H1 (cell line): ENCODE data around the gene RSPH6A. TPM values are rescaled to one million over a fixed set of nuclear protein-coding genes. Genes with fewer than 3 reads are reported as not detected.

Experiments
- CTCF ChIA-PET: fragments of 300-600 bp; sonication (Branson Sonifier 250); formaldehyde crosslinking; loops from one replicate; lab custom pipeline; 2021; ENCODE audit not compliant: partially characterized antibody; lab: Charles Lee
- POLR2A ChIA-PET: fragments of 300-600 bp; sonication (Branson Sonifier 250); formaldehyde crosslinking; loops from one replicate; lab custom pipeline; 2021; ENCODE audit warnings: inconsistent platforms; ENCODE audit not compliant: partially characterized antibody; lab: Charles Lee
- DNase-seq, 2 experiments: peaks; one replicate each; pipeline versions ENCODE4 v3.0.0 to v3.0.0-alpha.2; 2010 to 2022; ENCODE audit warnings: low spot score in 2 of 2, low read depth in 1 of 2, mixed read lengths in 1 of 2
- FAIRE-seq: peaks from 2 replicates; lab custom pipeline; 2011; peaks lifted over from hg19 to GRCh38; lab: Jason Lieb, UNC
- H2AFZ ChIP-seq: 2 replicates; pipeline ENCODE4 v1.8.1; 2012; ENCODE audit warnings: low read length, inconsistent platforms
- H2AK5ac ChIP-seq: 2 replicates; pipeline ENCODE4 v1.6.1; 2013; ENCODE audit warnings: low read depth, low read length
- H2BK120ac ChIP-seq: replicated peaks from 2 replicates; pipeline ENCODE3; 2013; ENCODE audit warnings: low read depth, low read length, inconsistent platforms
- H2BK12ac ChIP-seq: 2 replicates; pipeline ENCODE4 v1.6.1; 2013; ENCODE audit warnings: low read depth, low read length
- H2BK15ac ChIP-seq: 2 replicates; pipeline ENCODE4 v1.6.1; 2013; ENCODE audit warnings: low read length
- H2BK20ac ChIP-seq: 2 replicates; pipeline ENCODE4 v1.6.1; 2013; ENCODE audit warnings: low read length
- H2BK5ac ChIP-seq: 2 replicates; pipeline ENCODE4 v1.6.1; 2013; ENCODE audit warnings: low read depth, low read length
- H3K14ac ChIP-seq: 2 replicates; pipeline ENCODE4 v1.6.1; 2013; ENCODE audit warnings: inconsistent platforms; ENCODE audit not compliant: insufficient read length
- H3K18ac ChIP-seq: 2 replicates; pipeline ENCODE4 v1.6.1; 2013; ENCODE audit warnings: low read length; ENCODE audit errors: extremely low read depth
- H3K23ac ChIP-seq: 2 replicates; pipeline ENCODE4 v1.6.1; 2013; ENCODE audit warnings: inconsistent platforms; ENCODE audit not compliant: insufficient read length
- H3K23me2 ChIP-seq: 2 replicates; pipeline ENCODE4 v1.6.1; 2013; ENCODE audit warnings: low read depth, low read length
- H3K27ac ChIP-seq: 2 replicates; pipeline ENCODE4 v1.6.1; 2011; ENCODE audit warnings: low read depth, low read length, inconsistent platforms
- H3K27me3 ChIP-seq, 4 experiments: replicated peaks in 1 of 4; 1 replicate in 1 of 4; 2 replicates in 3 of 4; pipeline versions ENCODE4 v1.6.1 to v1.8.1; 2011 to 2013; ENCODE audit warnings: low read length in 3 of 4, mild to moderate bottlenecking in 3 of 4, inconsistent platforms in 2 of 4, mixed read lengths in 2 of 4, moderate library complexity in 1 of 4; ENCODE audit not compliant: control insufficient read depth in 3 of 4, insufficient read depth in 3 of 4; ENCODE audit errors: extremely low read depth in 1 of 4
- H3K36me3 ChIP-seq, 4 experiments: 2 replicates each; pipeline versions ENCODE4 v1.6.1 to v1.8.1; 2011 to 2013; ENCODE audit warnings: mild to moderate bottlenecking in 4 of 4, low read length in 3 of 4, moderate library complexity in 2 of 4, control low read depth in 1 of 4, inconsistent platforms in 1 of 4; ENCODE audit not compliant: insufficient read depth in 4 of 4, control insufficient read depth in 2 of 4
- H3K4ac ChIP-seq: replicated peaks from 2 replicates; pipeline ENCODE3; 2013; ENCODE audit warnings: low read length, low read depth, mixed read lengths, inconsistent platforms; ENCODE audit not compliant: insufficient read length
- H3K4me1 ChIP-seq, 4 experiments: replicated peaks in 1 of 4; 1 replicate in 1 of 4; 2 replicates in 3 of 4; pipeline versions ENCODE4 v1.6.1 to v1.8.1; 2011 to 2013; ENCODE audit warnings: low read length in 3 of 4, inconsistent platforms in 2 of 4, mixed read lengths in 1 of 4; ENCODE audit not compliant: insufficient read depth in 4 of 4, control insufficient read depth in 3 of 4
- H3K4me2 ChIP-seq, 2 experiments: 2 replicates each; pipeline versions ENCODE4 v1.6.1 to v1.8.1; 2011 to 2013; ENCODE audit warnings: low read depth in 2 of 2, low read length in 2 of 2, control low read depth in 1 of 2, inconsistent platforms in 1 of 2, mild to moderate bottlenecking in 1 of 2; ENCODE audit not compliant: insufficient read depth in 1 of 2
- H3K4me3 ChIP-seq, 4 experiments: fragments of 200-600, 300-600 bp in 1 of 4; sonication (generic), shearing (Covaris generic), sonication (Bioruptor Twin) in 1 of 4; 2 replicates each; pipeline versions ENCODE4 v1.5.1 to v1.8.1; 2011 to 2016; ENCODE audit warnings: low read length in 4 of 4, low read depth in 3 of 4, control low read depth in 2 of 4, inconsistent platforms in 2 of 4, mild to moderate bottlenecking in 2 of 4, mixed read lengths in 1 of 4, moderate library complexity in 1 of 4; ENCODE audit not compliant: insufficient read depth in 2 of 4; ENCODE audit errors: extremely low read depth in 1 of 4
- H3K56ac ChIP-seq: replicated peaks from 2 replicates; pipeline ENCODE3; 2013; ENCODE audit warnings: low read depth, mild to moderate bottlenecking, mixed read lengths, low read length, inconsistent platforms; ENCODE audit not compliant: insufficient read length
- H3K79me1 ChIP-seq: 2 replicates; pipeline ENCODE4 v1.6.1; 2013; ENCODE audit warnings: low read depth, low read length, control low read depth
- H3K79me2 ChIP-seq, 2 experiments: 2 replicates each; pipeline versions ENCODE4 v1.6.1 to v1.8.1; 2012 to 2013; ENCODE audit warnings: low read length in 2 of 2, mild to moderate bottlenecking in 2 of 2, inconsistent platforms in 1 of 2; ENCODE audit not compliant: insufficient read depth in 2 of 2, control insufficient read depth in 1 of 2
- H3K9ac ChIP-seq, 4 experiments: replicated peaks in 1 of 4; 1 replicate in 1 of 4; 2 replicates in 3 of 4; pipeline versions ENCODE4 v1.6.1 to v1.8.1; 2011 to 2013; ENCODE audit warnings: low read depth in 3 of 4, low read length in 3 of 4, control low read depth in 2 of 4, mild to moderate bottlenecking in 2 of 4, moderate library complexity in 2 of 4, inconsistent platforms in 1 of 4; ENCODE audit errors: extremely low read depth in 1 of 4
- H3K9me3 ChIP-seq, 2 experiments: 2 replicates each; pipeline versions ENCODE4 v1.6.1 to v1.8.1; 2012 to 2013; ENCODE audit warnings: mild to moderate bottlenecking in 2 of 2, moderate library complexity in 2 of 2, control low read depth in 1 of 2, inconsistent platforms in 1 of 2, low read depth in 1 of 2, low read length in 1 of 2, mixed read lengths in 1 of 2; ENCODE audit not compliant: insufficient read depth in 2 of 2
- H4K20me1 ChIP-seq, 2 experiments: replicated peaks in 1 of 2; 2 replicates each; pipeline versions ENCODE3 to v1.8.1; 2011 to 2013; ENCODE audit warnings: inconsistent platforms in 2 of 2, low read length in 2 of 2, mild to moderate bottlenecking in 1 of 2; ENCODE audit not compliant: insufficient read depth in 2 of 2, control insufficient read depth in 1 of 2
- H4K5ac ChIP-seq: 2 replicates; pipeline ENCODE4 v1.6.1; 2013; ENCODE audit warnings: low read length, low read depth, mixed read lengths, inconsistent platforms; ENCODE audit not compliant: insufficient read length
- H4K8ac ChIP-seq: 2 replicates; pipeline ENCODE4 v1.8.0; 2013; ENCODE audit warnings: mild to moderate bottlenecking, moderate library complexity, low read length, inconsistent platforms; ENCODE audit not compliant: insufficient read depth; ENCODE audit errors: extremely low read depth
- H4K91ac ChIP-seq: replicated peaks from 2 replicates; pipeline ENCODE3; 2013; ENCODE audit warnings: low read length, mixed read lengths, inconsistent platforms; ENCODE audit not compliant: insufficient read length
- whole genome bisulfite sequencing, 2 experiments: shearing (Covaris generic) in 1 of 2; methylation state at CpG; one replicate each; pipeline versions ENCODE4 v1.1.6 to v1.1.7; 2013 to 2015; ENCODE audit warnings: low lambda C conversion rate in 2 of 2, mixed read lengths in 2 of 2, inconsistent platforms in 1 of 2, low coverage in 1 of 2, missing lambda C conversion rate in 1 of 2; ENCODE audit not compliant: insufficient replicate concordance in 2 of 2, insufficient coverage in 1 of 2, insufficient read length in 1 of 2; ENCODE audit errors: extremely low coverage in 1 of 2, missing lambda C conversion rate in 1 of 2; 5-methylcytosine and 5-hydroxymethylcytosine counted together
- polyA plus RNA-seq, 7 experiments: library from polyadenylated mRNA; depleted of rRNA in 3 of 7; stranded (reverse) in 5 of 7; unstranded in 2 of 7; fragments of >200 nt in 5 of 7; fragments of 200-250 nt in 2 of 7; gene quantifications; 1 replicate in 5 of 7; 2 replicates in 1 of 7; 4 replicates in 1 of 7; pipeline versions ENCODE4 v1.2.1 to v1.2.3, GENCODE V29; 2011 to 2013; ENCODE audit warnings: missing spikeins in 2 of 7, mixed read lengths in 2 of 7
- total RNA-seq: library from RNA; stranded (reverse); fragmentation: NEBNext Ultra II Directional; extraction: Animal tissue kit (Norgen Biotek cat#: 25700); gene quantifications from 2 replicates; pipeline ENCODE4 v1.2.1, GENCODE V29; 2021

The RSPH6A gene
- total and polyA plus RNA-seq, 2 of the 8 experiments (the other 6 are each of a cell fraction or from before 2014, with no cell fraction given): 0.05 to 0.19 TPM

GRCh38 chr19:45784096-45784495 lies 31.0 kb downstream of the RSPH6A start:
- CTCF ChIA-PET: interaction anchor here (1.8 to 2.7 kb wide), 2 partner anchors 10 to 15 kb away, joined by 8 to 9 read pairs; no protein-coding TSS in a partner anchor
- Histone ChIP-seq H2AFZ (no peak overlapping the region), H3K4me1 (peaks cover 3 to 23% (median 14%) of the 10 kb centered on the region in 4 experiments), H2BK5ac (no peak overlapping the region), H4K20me1 (peaks cover 11 to 24% of the 10 kb centered on the region in 2 experiments), H3K23ac (no peak overlapping the region), H3K9me3 (no peaks in the 10 kb centered on the region), H3K14ac (no peak overlapping the region), H3K9ac (no peak overlapping the region), H2BK12ac (no peak overlapping the region), H3K36me3 (peaks cover 4 to 23% (median 11%) of the 10 kb centered on the region in 4 experiments; a peak in 6 of 8 replicates), H2BK20ac (no peak overlapping the region), H3K4me2 (no peak overlapping the region), H3K27ac (no peak overlapping the region), H3K79me1 (0 out of 2 replicates have a peak, but pooled peaks cover 4% of the 10 kb centered on the region), H4K5ac (no peak overlapping the region), H3K79me2 (no peaks in the 10 kb centered on the region), H4K8ac (no peak overlapping the region), H2AK5ac (no peak overlapping the region), H3K4ac (no peak overlapping the region), H3K56ac (no peak overlapping the region), H3K27me3 (peaks cover 0 to 6% (median 0%) of the 10 kb centered on the region in 4 experiments; a peak in 1 of 7 replicates), H3K23me2 (peaks cover 2% of the 10 kb centered on the region; the same call in 1 of the 2 replicates), H2BK15ac (no peak overlapping the region), H3K4me3 (no peak overlapping the region), H4K91ac (no peak overlapping the region), H2BK120ac (no peak overlapping the region), H3K18ac (no peak overlapping the region)
- POLR2A ChIA-PET: interaction anchor here (0.9 to 9.5 kb wide), 5 partner anchors 8 to 33 kb away, joined by 3 to 133 read pairs (median 4); partner anchors contain the start of genes DMWD and SIX5
- WGBS, 2 experiments: 74% methylated on average over 3 of the region's 4 CpGs; no CpG with 5 or more reads in 1 of the 2 experiments
- DNase-seq (no peak), FAIRE-seq (no peak)
